Glomerular endothelial cell (primary cell): ENCODE data around the gene ANKRD33. TPM values are rescaled to one million over a fixed set of nuclear protein-coding genes. Genes with fewer than 3 reads are reported as not detected.

Source experiments
- DNase-seq: peaks from one replicate; pipeline ENCODE4 v3.0.0-alpha.2; 2011; ENCODE audit warnings: low read depth, low spot score; ENCODE audit errors: extremely low read depth
- total RNA-seq: library from RNA; depleted of rRNA; stranded (reverse); fragments of >200 nt; gene quantifications from 2 replicates; pipeline ENCODE4 v1.2.3, GENCODE V29; 2015

Gene ANKRD33
- total RNA-seq, 1 donor from 2014 or later, result 1.2 TPM

GRCh38 chr12:51914034-51914923, 26.4 kb downstream of the ANKRD33 start:
- DNase-seq, result no peak

GRCh38 chr12:51915003-51915625, 27.2 kb downstream of the ANKRD33 start:
- no peak for DNase-seq

- DNase-seq, result no peak
Measured at GRCh38 chr12:51915951-51916350, 28.0 kb downstream of the ANKRD33 start.

GRCh38 chr12:51917041-51917590, 29.2 kb downstream of the ANKRD33 start:
- no peak for DNase-seq

GRCh38 chr12:51917746-51918453, 30.0 kb downstream of the ANKRD33 start:
- DNase-seq, result no peak

- no peak for DNase-seq
Measured at GRCh38 chr12:51920046-51920445, 32.1 kb downstream of the ANKRD33 start.

- no peak for DNase-seq
Measured at GRCh38 chr12:51921017-51921725, 33.3 kb downstream of the ANKRD33 start.

GRCh38 chr12:51922146-51922545, 34.2 kb downstream of the ANKRD33 start:
- no peak for DNase-seq

GRCh38 chr12:51922762-51923505, 35.0 kb downstream of the ANKRD33 start:
- DNase-seq, result no peak

GRCh38 chr12:51923506-51924365, 35.8 kb downstream of the ANKRD33 start:
- DNase-seq, result no peak

- DNase-seq, result no peak
Measured at GRCh38 chr12:51924551-51925319, 36.8 kb downstream of the ANKRD33 start.

- DNase-seq, result no peak
Measured at GRCh38 chr12:51925346-51926063, 37.6 kb downstream of the ANKRD33 start.

- no peak for DNase-seq
Measured at GRCh38 chr12:51926064-51926632, 38.2 kb downstream of the ANKRD33 start.

- no peak for DNase-seq
Measured at GRCh38 chr12:51926718-51927117, 38.8 kb downstream of the ANKRD33 start.

- DNase-seq, result no peak
Measured at GRCh38 chr12:51932218-51933076, 44.5 kb downstream of the ANKRD33 start.

- no peak for DNase-seq
Measured at GRCh38 chr12:51934080-51934479, 46.2 kb downstream of the ANKRD33 start.
